Stomach (tissue), 4 donors: ENCODE data around the gene GRIA1.

ENCODE experiments used
- POLR2A ChIP-seq, 4 donors: fragments of 450-650 bp; IDR thresholded peaks; one replicate each; pipeline ENCODE4 v1.6.1; 2016; ENCODE audit warnings: antibody characterized with exemption in 4 of 4, control low read depth in 2 of 4, mild to moderate bottlenecking in 1 of 4, moderate library complexity in 1 of 4
- TF ChIP-seq, protein P1 (sequence below), 7 experiments: fragments of 450-650 bp in 4 of 7; fragments of 200-600 bp in 3 of 7; sonication (generic) in 3 of 7; IDR thresholded peaks; one replicate each; pipeline ENCODE4 v1.5.1; 2016 to 2019; ENCODE audit warnings: antibody characterized with exemption in 7 of 7, control low read depth in 2 of 7, mild to moderate bottlenecking in 1 of 7

DNA sequence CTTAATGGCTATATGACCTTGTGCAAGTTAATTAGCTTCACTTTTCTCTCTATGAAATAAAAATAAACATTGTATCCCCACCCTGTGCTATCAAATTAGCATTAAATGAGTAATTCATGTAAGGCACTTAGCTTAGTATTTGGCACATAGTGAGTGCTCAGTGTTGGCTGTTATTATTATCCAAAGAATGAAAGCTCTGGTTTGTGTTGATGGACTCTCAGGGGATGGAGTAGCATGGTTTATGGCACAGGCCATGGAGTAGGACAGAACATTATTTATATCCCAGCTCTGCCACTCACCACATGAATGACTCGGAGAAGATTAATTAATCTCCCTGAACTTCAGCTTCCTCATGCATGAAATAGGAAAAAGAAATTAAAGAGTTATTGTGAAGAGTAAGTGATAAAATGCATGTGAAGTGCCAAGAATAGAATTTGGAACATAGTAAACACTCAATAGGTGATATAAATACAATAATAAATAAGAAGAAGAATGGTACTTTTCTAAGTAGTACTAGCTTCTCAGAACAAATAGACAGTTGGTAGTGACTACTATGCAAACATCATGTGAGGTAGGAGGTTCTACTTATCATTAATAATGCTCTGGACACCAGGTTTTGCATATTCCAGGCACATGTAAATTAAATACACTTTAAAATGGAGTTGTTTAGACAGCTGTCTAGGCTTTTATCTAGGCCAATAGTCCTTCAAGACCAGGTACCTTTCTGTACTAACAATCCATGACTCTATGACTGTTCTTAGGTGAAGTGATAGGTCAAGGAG is 146.4 kb downstream of the GRIA1 start:
- TF ChIP-seq POLR2A (IDR thresholded peaks at IDR 0.05), result no peak
- TF ChIP-seq, protein P1, sequence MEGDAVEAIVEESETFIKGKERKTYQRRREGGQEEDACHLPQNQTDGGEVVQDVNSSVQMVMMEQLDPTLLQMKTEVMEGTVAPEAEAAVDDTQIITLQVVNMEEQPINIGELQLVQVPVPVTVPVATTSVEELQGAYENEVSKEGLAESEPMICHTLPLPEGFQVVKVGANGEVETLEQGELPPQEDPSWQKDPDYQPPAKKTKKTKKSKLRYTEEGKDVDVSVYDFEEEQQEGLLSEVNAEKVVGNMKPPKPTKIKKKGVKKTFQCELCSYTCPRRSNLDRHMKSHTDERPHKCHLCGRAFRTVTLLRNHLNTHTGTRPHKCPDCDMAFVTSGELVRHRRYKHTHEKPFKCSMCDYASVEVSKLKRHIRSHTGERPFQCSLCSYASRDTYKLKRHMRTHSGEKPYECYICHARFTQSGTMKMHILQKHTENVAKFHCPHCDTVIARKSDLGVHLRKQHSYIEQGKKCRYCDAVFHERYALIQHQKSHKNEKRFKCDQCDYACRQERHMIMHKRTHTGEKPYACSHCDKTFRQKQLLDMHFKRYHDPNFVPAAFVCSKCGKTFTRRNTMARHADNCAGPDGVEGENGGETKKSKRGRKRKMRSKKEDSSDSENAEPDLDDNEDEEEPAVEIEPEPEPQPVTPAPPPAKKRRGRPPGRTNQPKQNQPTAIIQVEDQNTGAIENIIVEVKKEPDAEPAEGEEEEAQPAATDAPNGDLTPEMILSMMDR (IDR thresholded peaks at IDR 0.05), result no peak
